WTC11 (cell line): ENCODE data around the gene WTIP. TPM values are rescaled to one million over a fixed set of nuclear protein-coding genes. Genes with fewer than 3 reads are reported as not detected.

ENCODE experiments used
- ATAC-seq: fragments of 200-7000 bp; cut with Tn5 transposase; 2 replicates; pipeline ENCODE4 v1.10.0; 2021; ENCODE audit warnings: mild to moderate bottlenecking, moderate library complexity
- CTCF ChIA-PET: fragments of 300-600 bp; sonication (Branson Sonifier 250); formaldehyde crosslinking; loops from one replicate; lab custom pipeline; 2021; ENCODE audit warnings: antibody characterized with exemption; lab: Charles Lee
- POLR2A ChIA-PET: fragments of 350-600 bp; sonication (Branson Sonifier 250); formaldehyde crosslinking; loops from one replicate; lab custom pipeline; 2021; ENCODE audit warnings: antibody characterized with exemption; lab: Charles Lee
- DNase-seq: peaks from one replicate; pipeline ENCODE4 v3.0.0; 2021; ENCODE audit warnings: low spot score
- H3K27ac Mint-ChIP-seq: 2 replicates; pipeline ENCODE4 v1.8.0; 2021; ENCODE audit warnings: mixed read lengths
- H3K27me3 Mint-ChIP-seq: 2 replicates; pipeline ENCODE4 v1.8.0; 2021; ENCODE audit warnings: low read depth, mild to moderate bottlenecking, moderate library complexity, mixed read lengths
- H3K36me3 Mint-ChIP-seq: 2 replicates; pipeline ENCODE4 v1.8.0; 2021; ENCODE audit warnings: mixed read lengths
- H3K4me1 Mint-ChIP-seq: 2 replicates; pipeline ENCODE4 v1.8.0; 2022; ENCODE audit warnings: mixed read lengths
- H3K4me3 Mint-ChIP-seq: 2 replicates; pipeline ENCODE4 v1.8.0; 2021; ENCODE audit warnings: mild to moderate bottlenecking, moderate library complexity, mixed read lengths
- H3K9me3 Mint-ChIP-seq: 2 replicates; pipeline ENCODE4 v1.8.0; 2021; ENCODE audit warnings: mixed read lengths
- ATF6 ChIP-seq: sonication (generic); formaldehyde crosslinking; IDR thresholded peaks from 2 replicates; pipeline ENCODE4 v1.8.1; 2023; ENCODE audit warnings: mild to moderate bottlenecking, missing genetic modification reagents
- CREM ChIP-seq: sonication (generic); formaldehyde crosslinking; IDR thresholded peaks from 2 replicates; pipeline ENCODE4 v1.8.1; 2022; ENCODE audit warnings: mild to moderate bottlenecking, missing genetic modification reagents, moderate library complexity
- E2F1 ChIP-seq: sonication (generic); formaldehyde crosslinking; IDR thresholded peaks from 2 replicates; pipeline ENCODE4 v1.8.0; 2022; ENCODE audit warnings: mild to moderate bottlenecking, missing genetic modification reagents
- E2F4 ChIP-seq: sonication (generic); formaldehyde crosslinking; IDR thresholded peaks from 2 replicates; pipeline ENCODE4 v1.8.1; 2022; ENCODE audit warnings: low read depth, mild to moderate bottlenecking, moderate library complexity, missing genetic modification reagents, borderline replicate concordance
- GABPB1 ChIP-seq: sonication (generic); formaldehyde crosslinking; IDR thresholded peaks from 2 replicates; pipeline ENCODE4 v1.8.1; 2023; ENCODE audit warnings: mild to moderate bottlenecking, missing genetic modification reagents
- MXD4 ChIP-seq: fragments of 250-450 bp; sonication (Bioruptor Pico); IDR thresholded peaks from 2 replicates; pipeline ENCODE4 v1.8.0; 2021; ENCODE audit warnings: mild to moderate bottlenecking, moderate library complexity, borderline replicate concordance
- TP53 ChIP-seq: sonication (generic); formaldehyde crosslinking; IDR thresholded peaks from 2 replicates; pipeline ENCODE4 v1.8.1; 2023; ENCODE audit warnings: mild to moderate bottlenecking, missing genetic modification reagents
- ZBTB21 ChIP-seq: sonication (generic); formaldehyde crosslinking; IDR thresholded peaks from 2 replicates; pipeline ENCODE4 v1.8.1; 2023; ENCODE audit warnings: mild to moderate bottlenecking, missing genetic modification reagents, borderline replicate concordance
- ZNF121 ChIP-seq: sonication (generic); formaldehyde crosslinking; IDR thresholded peaks from 2 replicates; pipeline ENCODE4 v1.8.0; 2023; ENCODE audit warnings: missing genetic modification reagents
- ZNF671 ChIP-seq: fragments of 250-450 bp; sonication (Bioruptor Pico); IDR thresholded peaks from 2 replicates; pipeline ENCODE4 v1.8.0; 2021; ENCODE audit warnings: mild to moderate bottlenecking
- total RNA-seq: library from RNA; stranded (reverse); gene quantifications from 3 replicates; pipeline ENCODE4 v1.2.3, GENCODE V29; 2021
- TF ChIP-seq, protein P1 (sequence below): fragments of 250-450 bp; sonication (Bioruptor Pico); IDR thresholded peaks from 2 replicates; pipeline ENCODE4 v1.9.0; 2021; ENCODE audit warnings: mild to moderate bottlenecking
- TF ChIP-seq, protein P2 (sequence below): sonication (generic); formaldehyde crosslinking; IDR thresholded peaks from 2 replicates; pipeline ENCODE4 v1.8.1; 2023; ENCODE audit warnings: mild to moderate bottlenecking, missing genetic modification reagents, borderline replicate concordance

Gene WTIP
- total RNA-seq, 1 experiment from 2014 or later = 14.3 TPM

- no peak for TF ChIP-seq E2F4 (CRISPR knock-in tag)
- DNase-seq (no peak), ATAC-seq (no peak)
- no peak overlapping the region for H3K4me3 Mint-ChIP-seq
- H3K36me3 Mint-ChIP-seq = peaks cover 53% of the 10 kb centered on the region
- peaks cover 14% of the 10 kb centered on the region; the same call in 1 of the 2 replicates for H3K4me1 Mint-ChIP-seq
- CTCF ChIA-PET = interaction anchor here (0.7 to 0.9 kb wide), 2 partner anchors 31 to 241 kb away, joined by 3 read pairs; no protein-coding TSS in a partner anchor
- no peaks in the 10 kb centered on the region for H3K27me3 Mint-ChIP-seq
- peak overlapping the region; percentile 64 for H3K27ac Mint-ChIP-seq
- no peaks in the 10 kb centered on the region for H3K9me3 Mint-ChIP-seq
- POLR2A ChIA-PET = interaction anchor here (0.8 kb wide), 1 partner anchor 10 kb away, joined by 6 read pairs; the partner anchor contains the start of gene WTIP
Measured at GRCh38 chr19:34471906-34472700, 9.5 kb upstream of the WTIP start.

DNA sequence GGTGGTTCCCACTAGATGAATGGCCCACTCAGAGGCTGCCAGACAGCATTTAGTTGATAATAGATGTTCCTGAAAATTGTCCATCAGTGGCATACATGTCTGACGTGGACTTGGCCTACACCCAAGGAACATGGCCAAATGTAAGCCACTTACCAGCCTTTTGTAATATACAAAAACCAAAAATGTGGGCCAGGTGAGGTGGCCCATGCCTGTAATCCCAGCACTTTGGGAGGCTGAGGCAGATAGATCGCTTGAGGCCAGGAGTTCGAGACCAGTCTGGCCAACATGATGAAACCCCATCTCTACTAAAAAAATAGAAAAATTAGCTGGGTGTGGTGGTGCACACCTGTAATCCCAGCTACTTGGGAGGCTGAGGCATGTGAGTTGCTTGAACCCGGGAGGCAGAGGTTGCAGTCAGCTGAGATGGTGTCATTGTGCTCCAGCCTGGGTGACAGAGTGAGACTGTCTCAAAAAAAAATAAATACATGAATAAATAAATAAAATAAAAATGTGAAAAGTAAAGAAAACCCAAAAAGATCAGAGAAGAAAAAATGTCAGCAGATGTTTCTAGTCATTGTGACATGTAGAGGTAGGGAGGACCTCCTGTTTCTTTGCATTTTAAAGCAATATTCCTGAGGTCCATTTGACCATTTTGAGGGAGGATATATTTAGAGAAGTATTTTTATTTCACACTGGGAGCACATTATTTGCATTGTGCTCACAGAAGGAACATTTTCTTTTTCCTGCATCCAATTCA is 7.1 kb upstream of the WTIP start:
- ATAC-seq = no peak
- POLR2A ChIA-PET = no interaction called here
- TF ChIP-seq ZNF121 (CRISPR knock-in tag) (no peak), E2F4 (CRISPR knock-in tag) (no peak), TP53 (CRISPR knock-in tag) (no peak), E2F1 (CRISPR knock-in tag) (no peak), ZNF671 (CRISPR knock-in tag) (0 out of 2 replicates have a peak, but pooled peaks have one; percentile 19)
- TF ChIP-seq, all 79 proteins: peak for 1
- Mint-ChIP-seq H3K36me3 (peaks cover 34% of the 10 kb centered on the region), H3K27me3 (peaks cover 6% of the 10 kb centered on the region; the same call in 1 of the 2 replicates), H3K9me3 (0 out of 2 replicates have a peak, but pooled peaks cover 5% of the 10 kb centered on the region), H3K4me1 (peaks cover 14% of the 10 kb centered on the region; the same call in 1 of the 2 replicates), H3K4me3 (no peak overlapping the region), H3K27ac (no peak overlapping the region)
- DNase-seq = no peak
- CTCF ChIA-PET = no interaction called here

GRCh38 chr19:34475026-34475974 is 6.3 kb upstream of the WTIP start:
- ChIA-PET CTCF (interaction anchor here (1.2 kb wide), 1 partner anchor 25 kb away, joined by 5 read pairs; no protein-coding TSS in a partner anchor), POLR2A (no interaction called here)
- peaks cover 12% of the 10 kb centered on the region for H3K27me3 Mint-ChIP-seq
- DNase-seq (no peak), ATAC-seq (no peak)
- peak overlapping the region; percentile 38; the same call in 1 of the 2 replicates for H3K27ac Mint-ChIP-seq
- H3K4me3 Mint-ChIP-seq = no peak overlapping the region
- H3K9me3 Mint-ChIP-seq = peaks cover 10% of the 10 kb centered on the region; the same call in 1 of the 2 replicates
- H3K4me1 Mint-ChIP-seq = peaks cover 17% of the 10 kb centered on the region
- TF ChIP-seq, protein P1, sequence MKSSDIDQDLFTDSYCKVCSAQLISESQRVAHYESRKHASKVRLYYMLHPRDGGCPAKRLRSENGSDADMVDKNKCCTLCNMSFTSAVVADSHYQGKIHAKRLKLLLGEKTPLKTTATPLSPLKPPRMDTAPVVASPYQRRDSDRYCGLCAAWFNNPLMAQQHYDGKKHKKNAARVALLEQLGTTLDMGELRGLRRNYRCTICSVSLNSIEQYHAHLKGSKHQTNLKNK = no peak
- TF ChIP-seq, protein P2, sequence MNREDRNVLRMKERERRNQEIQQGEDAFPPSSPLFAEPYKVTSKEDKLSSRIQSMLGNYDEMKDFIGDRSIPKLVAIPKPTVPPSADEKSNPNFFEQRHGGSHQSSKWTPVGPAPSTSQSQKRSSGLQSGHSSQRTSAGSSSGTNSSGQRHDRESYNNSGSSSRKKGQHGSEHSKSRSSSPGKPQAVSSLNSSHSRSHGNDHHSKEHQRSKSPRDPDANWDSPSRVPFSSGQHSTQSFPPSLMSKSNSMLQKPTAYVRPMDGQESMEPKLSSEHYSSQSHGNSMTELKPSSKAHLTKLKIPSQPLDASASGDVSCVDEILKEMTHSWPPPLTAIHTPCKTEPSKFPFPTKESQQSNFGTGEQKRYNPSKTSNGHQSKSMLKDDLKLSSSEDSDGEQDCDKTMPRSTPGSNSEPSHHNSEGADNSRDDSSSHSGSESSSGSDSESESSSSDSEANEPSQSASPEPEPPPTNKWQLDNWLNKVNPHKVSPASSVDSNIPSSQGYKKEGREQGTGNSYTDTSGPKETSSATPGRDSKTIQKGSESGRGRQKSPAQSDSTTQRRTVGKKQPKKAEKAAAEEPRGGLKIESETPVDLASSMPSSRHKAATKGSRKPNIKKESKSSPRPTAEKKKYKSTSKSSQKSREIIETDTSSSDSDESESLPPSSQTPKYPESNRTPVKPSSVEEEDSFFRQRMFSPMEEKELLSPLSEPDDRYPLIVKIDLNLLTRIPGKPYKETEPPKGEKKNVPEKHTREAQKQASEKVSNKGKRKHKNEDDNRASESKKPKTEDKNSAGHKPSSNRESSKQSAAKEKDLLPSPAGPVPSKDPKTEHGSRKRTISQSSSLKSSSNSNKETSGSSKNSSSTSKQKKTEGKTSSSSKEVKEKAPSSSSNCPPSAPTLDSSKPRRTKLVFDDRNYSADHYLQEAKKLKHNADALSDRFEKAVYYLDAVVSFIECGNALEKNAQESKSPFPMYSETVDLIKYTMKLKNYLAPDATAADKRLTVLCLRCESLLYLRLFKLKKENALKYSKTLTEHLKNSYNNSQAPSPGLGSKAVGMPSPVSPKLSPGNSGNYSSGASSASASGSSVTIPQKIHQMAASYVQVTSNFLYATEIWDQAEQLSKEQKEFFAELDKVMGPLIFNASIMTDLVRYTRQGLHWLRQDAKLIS (CRISPR knock-in tag) = no peak
- TF ChIP-seq GABPB1 (CRISPR knock-in tag) (no peak), ATF6 (CRISPR knock-in tag) (no peak), MXD4 (CRISPR knock-in tag) (no peak), CREM (no peak), ZBTB21 (CRISPR knock-in tag) (no peak), ZNF121 (CRISPR knock-in tag) (peak; percentile 89; the same call in 1 of the 2 replicates)
- TF ChIP-seq, all 79 proteins: peak for 1
- peaks cover 31% of the 10 kb centered on the region for H3K36me3 Mint-ChIP-seq
